ENCODE results near the gene DUSP11. TPM values are rescaled to one million over a fixed set of nuclear protein-coding genes. Genes with fewer than 3 reads are reported as not detected.

DUSP11 gene
- total RNA-seq, 1 donor from 2014 or later: 36.3 TPM

GRCh38 chr2:73749314-73749713 is 30.6 kb downstream of the DUSP11 start:
- TF ChIP-seq CTCF (IDR thresholded peaks at IDR 0.05) (no peak), POLR2AphosphoS5 (IDR thresholded peaks at IDR 0.05; ENCODE audit: insufficient read depth in 1 of 2, low read depth in 1 of 2) (no peak), POLR2A (IDR thresholded peaks at IDR 0.05) (no peak)
- no peaks in the 10 kb centered on the region for H3K4me1 ChIP-seq
- peaks cover 0 to 3% of the 10 kb centered on the region in 2 donors for H3K36me3 ChIP-seq

GRCh38 chr2:73746877-73747208 is 33.1 kb downstream of the DUSP11 start:
- DNase-seq (ENCODE audit: extremely low spot score in 2 of 2): no peak
- Histone ChIP-seq H3K27ac (no peak overlapping the region), H3K9me3 (no peaks in the 10 kb centered on the region), H3K36me3 (peaks cover 0 to 3% of the 10 kb centered on the region in 2 donors), H3K4me3 (no peak overlapping the region), H3K27me3 (no peaks in the 10 kb centered on the region), H3K4me1 (no peaks in the 10 kb centered on the region)
- intact Hi-C loops (cut with DNase I): no loop called here
- no peak for TF ChIP-seq POLR2A (IDR thresholded peaks at IDR 0.05)
- no peak for TF ChIP-seq CTCF (IDR thresholded peaks at IDR 0.05)
- TF ChIP-seq POLR2AphosphoS5 (IDR thresholded peaks at IDR 0.05; ENCODE audit: insufficient read depth in 1 of 2, low read depth in 1 of 2): no peak

More at GRCh38 chr2:73749314-73749713, 30.6 kb downstream of the DUSP11 start:
- Histone ChIP-seq H3K27ac (no peak overlapping the region), H3K27me3 (no peaks in the 10 kb centered on the region), H3K9me3 (no peaks in the 10 kb centered on the region), H3K4me3 (no peak overlapping the region)
- no peak for DNase-seq (ENCODE audit: extremely low spot score in 2 of 2)
- intact Hi-C loops (cut with DNase I): no loop called here

- H3K27ac ChIP-seq: no peak overlapping the region
- no peaks in the 10 kb centered on the region for H3K9me3 ChIP-seq
- H3K36me3 ChIP-seq: peaks cover 0 to 3% of the 10 kb centered on the region in 2 donors
Measured at GRCh38 chr2:73746015-73746876, 33.7 kb downstream of the DUSP11 start.

GRCh38 chr2:73740767-73741166 is 39.1 kb downstream of the DUSP11 start:
- TF ChIP-seq CTCF (IDR thresholded peaks at IDR 0.05): no peak
- no peak for TF ChIP-seq POLR2A (IDR thresholded peaks at IDR 0.05)
- Histone ChIP-seq H3K9me3 (no peaks in the 10 kb centered on the region), H3K4me1 (peaks cover 15% of the 10 kb centered on the region), H3K36me3 (no peaks in the 10 kb centered on the region), H3K4me3 (no peak overlapping the region), H3K27ac (no peak overlapping the region), H3K27me3 (no peaks in the 10 kb centered on the region)
- intact Hi-C loops (cut with DNase I): no loop called here
- DNase-seq (ENCODE audit: extremely low spot score in 2 of 2): no peak

More at GRCh38 chr2:73746015-73746876, 33.7 kb downstream of the DUSP11 start:
- intact Hi-C loops (cut with DNase I): no loop called here
- Histone ChIP-seq H3K4me1 (no peaks in the 10 kb centered on the region), H3K4me3 (no peak overlapping the region), H3K27me3 (no peaks in the 10 kb centered on the region)
- no peak for DNase-seq (ENCODE audit: extremely low spot score in 2 of 2)
- TF ChIP-seq POLR2AphosphoS5 (IDR thresholded peaks at IDR 0.05; ENCODE audit: insufficient read depth in 1 of 2, low read depth in 1 of 2) (peak in 1 of 2 donors; percentile 46), POLR2A (IDR thresholded peaks at IDR 0.05) (no peak)

GRCh38 chr2:73739101-73739500 is 40.8 kb downstream of the DUSP11 start:
- intact Hi-C loops (cut with DNase I): loop anchor here (10.0 kb wide), 1 partner anchor 746 kb away; the partner anchor contains the start of genes CCDC142 and TTC31
- no peaks in the 10 kb centered on the region for H3K27me3 ChIP-seq
- no peak for DNase-seq (ENCODE audit: extremely low spot score in 2 of 2)
- H3K4me1 ChIP-seq: peaks cover 17% of the 10 kb centered on the region
- peaks cover 0 to 3% of the 10 kb centered on the region in 2 donors for H3K36me3 ChIP-seq
- no peak for TF ChIP-seq POLR2AphosphoS5 (IDR thresholded peaks at IDR 0.05; ENCODE audit: insufficient read depth in 1 of 2, low read depth in 1 of 2)
- TF ChIP-seq CTCF (IDR thresholded peaks at IDR 0.05): no peak
- TF ChIP-seq POLR2A (IDR thresholded peaks at IDR 0.05): no peak
- H3K4me3 ChIP-seq: no peak overlapping the region
- H3K9me3 ChIP-seq: no peaks in the 10 kb centered on the region
- no peak overlapping the region for H3K27ac ChIP-seq
